ENCODE measurements around the gene ATRNL1.
"Not testable (repeated sequence)": the region's sequence is repeated elsewhere in the genome, so short reads cannot be mapped to it uniquely, and the experiment has no call there.

DNA sequence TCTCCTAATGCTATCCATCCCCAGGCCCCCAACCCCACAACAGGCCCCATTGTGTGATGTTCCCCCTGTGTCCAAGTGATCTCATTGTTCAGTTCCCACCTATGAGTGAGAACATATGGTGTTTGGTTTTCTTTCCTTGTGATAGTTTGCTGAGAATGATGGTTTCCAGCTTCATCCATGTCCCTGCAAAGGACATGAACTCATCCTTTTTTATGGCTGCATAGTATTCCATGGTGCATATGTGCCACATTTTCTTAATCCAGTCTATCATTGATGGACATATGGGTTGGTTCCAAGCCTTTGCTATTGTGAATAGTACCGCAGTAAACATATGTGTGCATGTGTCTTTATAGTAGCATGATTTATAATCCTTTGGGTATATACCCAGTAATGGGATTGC lies 160.6 kb downstream of the ATRNL1 start:
- TF ChIP-seq, protein P1, sequence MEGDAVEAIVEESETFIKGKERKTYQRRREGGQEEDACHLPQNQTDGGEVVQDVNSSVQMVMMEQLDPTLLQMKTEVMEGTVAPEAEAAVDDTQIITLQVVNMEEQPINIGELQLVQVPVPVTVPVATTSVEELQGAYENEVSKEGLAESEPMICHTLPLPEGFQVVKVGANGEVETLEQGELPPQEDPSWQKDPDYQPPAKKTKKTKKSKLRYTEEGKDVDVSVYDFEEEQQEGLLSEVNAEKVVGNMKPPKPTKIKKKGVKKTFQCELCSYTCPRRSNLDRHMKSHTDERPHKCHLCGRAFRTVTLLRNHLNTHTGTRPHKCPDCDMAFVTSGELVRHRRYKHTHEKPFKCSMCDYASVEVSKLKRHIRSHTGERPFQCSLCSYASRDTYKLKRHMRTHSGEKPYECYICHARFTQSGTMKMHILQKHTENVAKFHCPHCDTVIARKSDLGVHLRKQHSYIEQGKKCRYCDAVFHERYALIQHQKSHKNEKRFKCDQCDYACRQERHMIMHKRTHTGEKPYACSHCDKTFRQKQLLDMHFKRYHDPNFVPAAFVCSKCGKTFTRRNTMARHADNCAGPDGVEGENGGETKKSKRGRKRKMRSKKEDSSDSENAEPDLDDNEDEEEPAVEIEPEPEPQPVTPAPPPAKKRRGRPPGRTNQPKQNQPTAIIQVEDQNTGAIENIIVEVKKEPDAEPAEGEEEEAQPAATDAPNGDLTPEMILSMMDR (IDR thresholded peaks at IDR 0.05; ENCODE audit: low read depth, low read length, missing input control), result not testable (repeated sequence)
- not testable (repeated sequence) for TF ChIP-seq TAF1 (conservative IDR thresholded peaks at IDR 0.05)

Data from liver (tissue), 3 donors.